NCI-H1436 (cell line): Measurements from ENCODE around the gene WNT4.
A peak's percentile ranks its signal among the peaks of the same experiment; 100 is the strongest.

Experiments
- DNase-seq: peaks from one replicate; lab custom pipeline; 2025; lab: John Stamatoyannopoulos, UW

WNT4 gene

DNA sequence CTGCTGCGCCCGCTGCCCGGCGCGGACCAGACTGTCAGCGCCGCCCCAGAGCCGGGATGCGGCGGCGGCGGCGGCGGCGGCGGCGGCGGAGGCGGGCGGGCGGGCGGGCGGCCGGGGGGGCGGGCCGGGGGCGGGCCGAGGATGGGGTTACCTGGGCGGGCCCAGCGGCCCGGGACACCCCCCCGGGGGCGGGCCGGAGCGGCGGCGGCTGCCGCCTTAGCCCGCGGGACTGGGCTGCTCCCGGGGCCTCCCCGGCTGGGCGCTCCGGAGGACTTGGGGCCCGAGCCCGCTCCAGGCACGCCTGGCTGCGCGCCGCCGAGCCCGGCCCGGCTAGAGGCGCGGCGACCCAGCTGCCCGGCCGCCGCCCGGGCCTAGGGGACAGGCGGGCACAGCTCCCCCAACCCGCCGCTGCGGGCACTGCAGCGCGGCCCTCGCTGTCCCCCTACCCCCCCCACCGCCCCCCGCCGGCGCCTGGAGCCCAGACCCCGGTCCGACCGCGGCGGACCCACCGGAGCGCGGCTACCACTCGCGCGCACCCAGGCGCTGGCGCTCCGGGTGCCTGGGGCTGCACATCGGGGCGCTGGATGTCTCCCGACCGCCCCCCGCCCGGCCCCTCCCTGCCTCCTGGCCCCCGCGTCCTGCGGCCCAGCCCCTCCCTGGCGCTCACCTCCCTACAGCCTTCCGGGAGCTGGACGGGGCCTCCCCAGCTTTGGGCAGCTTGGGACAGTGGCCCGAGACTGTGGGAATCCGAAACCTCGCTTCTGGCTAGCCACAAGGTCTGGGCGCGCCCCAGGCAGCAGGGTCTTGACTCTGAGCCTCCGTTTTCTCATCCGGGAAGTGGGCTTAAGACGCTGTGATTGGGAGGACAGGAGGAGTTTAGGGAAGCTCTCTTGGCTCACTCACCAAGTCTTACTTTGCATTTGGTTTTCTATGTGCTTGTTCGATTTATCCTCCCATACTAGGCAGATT, at the start of gene WNT4:
Gene WNT4, minus strand, starts transcription at position 33 of the 969 bp plus-strand sequence. CDS start 175 bp downstream, outside the sequence.
- DNase-seq = peak; percentile 31

GRCh38 chr1:22190731-22191130, 47.8 kb upstream of the WNT4 start:
- DNase-seq = no peak

DNA sequence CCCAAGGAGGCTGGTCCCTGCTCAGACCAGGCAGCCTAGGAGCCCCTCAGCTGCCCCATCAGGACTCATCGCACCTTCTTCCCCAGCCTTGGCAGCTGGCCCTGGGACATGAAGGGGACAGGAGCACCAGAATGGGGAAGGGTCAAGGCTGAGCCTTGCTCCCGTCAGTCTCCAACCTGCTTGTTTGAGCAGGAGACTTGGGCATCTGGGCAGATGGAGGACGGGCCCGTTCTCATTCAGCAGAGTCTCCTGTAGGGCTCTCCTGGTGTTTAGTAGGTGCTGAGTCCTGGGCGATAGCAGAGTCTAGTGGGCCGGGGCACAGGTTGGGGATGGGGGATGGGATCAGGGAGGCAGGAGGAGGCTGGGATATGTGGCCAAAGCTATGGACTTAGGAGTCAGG, 47.4 kb upstream of the WNT4 start:
- no peak for DNase-seq

DNA sequence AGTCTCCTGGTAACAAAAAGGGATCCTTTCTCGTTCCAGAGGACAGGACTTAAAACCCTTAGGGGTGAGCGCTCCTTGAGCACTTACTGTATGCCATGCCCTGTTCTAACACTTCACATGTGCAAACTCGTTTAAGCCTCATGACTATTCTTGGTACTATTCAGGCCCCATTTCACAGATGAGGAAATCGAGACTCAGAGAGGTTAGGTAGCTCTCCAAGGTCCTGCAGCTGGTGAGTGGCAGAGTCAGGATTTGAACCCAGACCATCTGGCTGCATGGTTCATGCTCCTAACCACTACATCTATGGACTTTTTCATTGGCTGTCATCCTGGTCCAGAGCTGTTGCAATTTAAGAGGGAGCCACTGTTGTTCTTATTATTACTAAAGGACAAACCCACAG, 46.7 kb upstream of the WNT4 start:
- DNase-seq = no peak

DNA sequence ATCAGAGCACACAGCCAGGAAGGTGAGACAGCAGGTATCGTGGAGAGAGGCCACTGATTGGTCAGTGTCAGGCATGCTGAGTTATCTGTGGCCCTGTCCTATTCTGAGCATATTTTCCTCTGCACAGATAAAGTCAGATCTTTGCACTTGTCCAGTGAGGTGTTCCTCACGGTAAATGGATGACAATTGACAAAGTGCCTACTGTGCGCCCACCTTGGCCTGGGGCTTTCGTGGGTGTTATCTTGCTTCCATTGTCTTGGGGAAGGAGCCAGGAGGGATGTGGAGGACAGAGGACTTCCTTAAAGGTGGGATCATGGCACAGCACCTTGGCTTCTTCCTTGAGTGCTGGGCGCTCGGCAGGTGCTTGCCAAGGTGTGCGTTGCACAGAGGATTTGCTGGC, 46.0 kb upstream of the WNT4 start:
- no peak for DNase-seq

- DNase-seq = no peak
Measured at GRCh38 chr1:22188436-22188835, 45.5 kb upstream of the WNT4 start.

GRCh38 chr1:22186311-22186710, 43.4 kb upstream of the WNT4 start:
- no peak for DNase-seq

DNA sequence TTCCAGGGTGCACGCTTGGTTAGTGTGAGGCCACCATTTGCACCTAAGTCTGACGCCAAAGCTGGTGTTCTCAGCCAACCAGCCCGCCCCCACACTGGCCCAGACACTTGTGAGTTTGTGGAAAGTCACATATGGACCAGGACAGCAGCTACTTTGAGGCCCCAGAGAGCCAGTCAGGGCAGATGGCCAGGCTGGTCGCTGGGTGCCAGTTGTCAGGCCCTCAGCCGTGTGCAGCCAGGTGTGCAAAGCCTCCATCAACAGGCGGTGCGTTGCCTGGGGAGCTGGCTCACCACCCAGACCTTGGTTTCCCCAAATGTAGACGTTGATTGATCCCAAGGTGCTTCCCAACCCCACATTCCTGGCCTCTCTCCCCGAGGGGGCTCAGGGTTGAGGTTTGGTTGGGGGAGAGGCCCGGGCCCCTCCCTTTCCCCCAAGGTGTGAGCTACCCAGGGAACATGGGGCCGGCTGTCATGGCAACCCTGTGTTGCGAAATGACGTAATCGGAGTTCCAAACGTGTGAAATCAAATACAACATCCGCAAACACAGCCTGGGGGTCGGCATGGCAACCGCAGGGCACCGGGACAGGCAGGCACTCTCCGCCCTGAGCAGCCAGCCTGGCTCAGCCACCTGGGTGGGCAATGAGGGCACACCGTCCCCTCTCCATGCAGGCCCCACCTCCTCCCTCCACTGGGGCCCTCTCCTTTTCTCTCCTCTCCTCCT, 42.2 kb upstream of the WNT4 start:
- DNase-seq = peak; percentile 79

DNA sequence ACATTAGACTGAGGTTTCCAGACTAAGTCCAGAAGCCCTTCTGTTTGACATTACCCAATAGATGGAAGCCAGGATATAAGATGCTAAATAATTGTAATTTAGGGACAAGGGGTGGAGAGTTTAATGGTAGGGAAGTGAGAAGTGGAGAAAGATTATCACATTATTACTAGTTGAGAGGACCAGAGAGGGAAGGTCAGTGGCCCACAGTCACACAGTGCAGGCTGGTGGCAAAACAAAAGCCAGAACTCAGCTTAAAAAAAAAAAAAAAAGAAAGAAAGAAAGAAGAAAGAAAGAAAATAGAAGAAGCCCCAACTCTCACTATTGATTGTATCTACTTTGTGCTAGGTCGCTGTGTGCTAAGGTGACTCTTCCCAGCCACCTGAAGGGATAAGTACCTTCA, 41.6 kb upstream of the WNT4 start:
- DNase-seq = no peak

- DNase-seq = no peak
Measured at GRCh38 chr1:22182715-22183114, 39.8 kb upstream of the WNT4 start.

- no peak for DNase-seq
Measured at GRCh38 chr1:22179197-22179803, 36.4 kb upstream of the WNT4 start.

- DNase-seq = no peak
Measured at GRCh38 chr1:22177354-22178003, 34.6 kb upstream of the WNT4 start.

GRCh38 chr1:22176258-22176657, 33.4 kb upstream of the WNT4 start:
- DNase-seq = peak; percentile 69

GRCh38 chr1:22174446-22175220, 31.7 kb upstream of the WNT4 start:
- no peak for DNase-seq

- DNase-seq = no peak
Measured at GRCh38 chr1:22171951-22172715, 29.2 kb upstream of the WNT4 start.

- no peak for DNase-seq
Measured at GRCh38 chr1:22169816-22170215, 26.9 kb upstream of the WNT4 start.

GRCh38 chr1:22168412-22168973, 25.6 kb upstream of the WNT4 start:
- DNase-seq = no peak

- DNase-seq = no peak
Measured at GRCh38 chr1:22166439-22166838, 23.5 kb upstream of the WNT4 start.

DNA sequence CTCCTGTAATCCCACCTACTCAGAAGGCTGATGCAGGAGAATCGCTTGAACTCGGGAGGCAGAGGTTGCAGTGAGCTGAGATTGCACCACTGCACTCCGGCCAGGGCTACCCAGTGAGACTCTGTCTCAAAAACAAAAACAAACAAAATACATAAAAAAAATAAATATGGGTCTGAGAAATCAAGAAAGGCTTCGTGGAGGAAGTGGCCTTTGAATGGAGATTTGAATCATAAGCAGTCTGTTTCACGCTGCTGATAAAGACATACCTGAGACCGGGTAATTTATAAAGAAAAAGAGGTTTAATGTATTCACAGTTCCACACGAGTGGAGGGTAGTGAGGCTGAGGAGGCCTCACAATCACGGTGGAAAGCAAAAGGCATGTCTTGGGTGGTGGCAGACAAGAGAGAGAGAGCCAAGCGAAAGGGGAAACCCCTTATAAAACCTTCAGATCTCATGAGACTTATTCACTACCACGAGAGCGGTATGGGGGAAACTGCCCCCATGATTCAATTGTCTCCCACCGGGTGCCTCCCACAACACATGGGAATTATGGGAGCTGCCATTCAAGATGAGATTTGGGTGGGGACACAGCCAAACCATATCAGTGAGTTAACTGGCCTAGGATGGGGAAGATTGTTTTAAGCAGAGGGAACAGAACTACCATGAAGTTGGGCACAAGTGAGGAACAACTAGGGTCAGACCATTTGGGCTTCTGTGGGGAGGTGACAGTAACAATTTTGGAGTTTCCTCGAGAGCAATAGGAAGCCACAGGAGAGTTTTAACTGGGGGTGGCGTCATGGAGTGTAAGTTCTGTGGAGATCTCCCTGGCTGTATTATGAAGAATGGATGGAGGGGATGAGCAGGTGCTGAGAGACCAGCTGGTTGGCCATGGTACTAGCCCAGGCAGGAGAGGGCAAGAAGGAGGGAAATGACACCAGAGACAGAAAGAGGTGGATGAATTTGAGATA, 22.2 kb upstream of the WNT4 start:
- DNase-seq = no peak
